HG03432 (cell line): ENCODE results near the gene WDR20.

Experiments
- ATAC-seq: cut with Tn5 transposase; IDR thresholded peaks from one replicate; pipeline ENCODE4 v1.9.1; 2021; ENCODE audit warnings: mild to moderate bottlenecking, moderate library complexity; ENCODE audit not compliant: unreplicated experiment

Gene WDR20

GRCh38 chr14:102215576-102216250 is 76.0 kb downstream of the WDR20 start:
- ATAC-seq = no peak

GRCh38 chr14:102217399-102217798 is 77.7 kb downstream of the WDR20 start:
- no peak for ATAC-seq

- no peak for ATAC-seq
Measured at GRCh38 chr14:102217987-102218421, 78.3 kb downstream of the WDR20 start.

- ATAC-seq = no peak
Measured at GRCh38 chr14:102218688-102219087, 79.0 kb downstream of the WDR20 start.

- ATAC-seq = no peak
Measured at GRCh38 chr14:102219316-102219715, 79.6 kb downstream of the WDR20 start.

GRCh38 chr14:102220031-102220430 is 80.3 kb downstream of the WDR20 start:
- peak; percentile 92 for ATAC-seq

- no peak for ATAC-seq
Measured at GRCh38 chr14:102221026-102221425, 81.3 kb downstream of the WDR20 start.

- ATAC-seq = no peak
Measured at GRCh38 chr14:102222009-102222575, 82.4 kb downstream of the WDR20 start.

GRCh38 chr14:102222751-102223150 is 83.1 kb downstream of the WDR20 start:
- ATAC-seq = no peak

- no peak for ATAC-seq
Measured at GRCh38 chr14:102223682-102224081, 84.0 kb downstream of the WDR20 start.

GRCh38 chr14:102225386-102225785 is 85.7 kb downstream of the WDR20 start:
- no peak for ATAC-seq

GRCh38 chr14:102225936-102226335 is 86.2 kb downstream of the WDR20 start:
- ATAC-seq = no peak

- ATAC-seq = no peak
Measured at GRCh38 chr14:102226356-102227125, 86.8 kb downstream of the WDR20 start.

GRCh38 chr14:102227184-102227964 is 87.7 kb downstream of the WDR20 start:
- no peak for ATAC-seq

- no peak for ATAC-seq
Measured at GRCh38 chr14:102229071-102229738, 89.5 kb downstream of the WDR20 start.

GRCh38 chr14:102229739-102230092 is 90.0 kb downstream of the WDR20 start:
- no peak for ATAC-seq

GRCh38 chr14:102230481-102231210 is 90.9 kb downstream of the WDR20 start:
- ATAC-seq = no peak

GRCh38 chr14:102231476-102232347 is 92.0 kb downstream of the WDR20 start:
- ATAC-seq = no peak

GRCh38 chr14:102232348-102232625 is 92.6 kb downstream of the WDR20 start:
- ATAC-seq = no peak
